K562 (cell line): ENCODE measurements around the gene SPACA9. TPM values are rescaled to one million over a fixed set of nuclear protein-coding genes. Genes with fewer than 3 reads are reported as not detected.

Experiments used
- CBFB ChIP-seq: sonication (generic); formaldehyde crosslinking; IDR thresholded peaks from 2 replicates; pipeline ENCODE4 v1.4.0; 2020; ENCODE audit warnings: mild to moderate bottlenecking, missing genetic modification reagents
- CHCHD3 ChIP-seq: fragments of 250-450 bp; sonication (Bioruptor Pico); IDR thresholded peaks from 2 replicates; pipeline ENCODE4 v2.1.2; 2022; ENCODE audit warnings: mild to moderate bottlenecking
- CREM ChIP-seq: IDR thresholded peaks from 2 replicates; pipeline ENCODE4 v1.6.1; 2014; ENCODE audit warnings: antibody characterized with exemption, low read depth
- FOXP1 ChIP-seq: sonication (generic); formaldehyde crosslinking; IDR thresholded peaks from 2 replicates; pipeline ENCODE4 v1.8.0; 2022; ENCODE audit warnings: mild to moderate bottlenecking, missing genetic modification reagents
- GABPB1 ChIP-seq: sonication (generic); formaldehyde crosslinking; IDR thresholded peaks from 2 replicates; pipeline ENCODE4 v1.8.0; 2022; ENCODE audit warnings: mild to moderate bottlenecking, missing genetic modification reagents
- HDAC6 ChIP-seq: IDR thresholded peaks from 2 replicates; pipeline ENCODE4 v1.6.1; 2012; ENCODE audit warnings: low read depth, mild to moderate bottlenecking, control low read depth, inconsistent platforms, low read length, moderate library complexity
- HMGXB4 ChIP-seq: sonication (generic); formaldehyde crosslinking; IDR thresholded peaks from 2 replicates; pipeline ENCODE4 v1.8.1; 2023; ENCODE audit warnings: mild to moderate bottlenecking, missing genetic modification reagents
- MED1 ChIP-seq: sonication (generic); formaldehyde crosslinking; IDR thresholded peaks from 2 replicates; pipeline ENCODE4 v1.8.1; 2023; ENCODE audit warnings: missing genetic modification reagents, borderline replicate concordance
- PHTF2 ChIP-seq: fragments of 250-450 bp; sonication (Bioruptor Pico); IDR thresholded peaks from 2 replicates; pipeline ENCODE4 v1.5.0; 2021; ENCODE audit warnings: mild to moderate bottlenecking
- POLR3G ChIP-seq: IDR thresholded peaks from 2 replicates; pipeline ENCODE4 v1.6.1; 2011; ENCODE audit not compliant: insufficient read length, insufficient replicate concordance; ENCODE audit errors: extremely low read depth
- SAFB2 ChIP-seq: fragments of 200-400 bp; formaldehyde crosslinking; IDR thresholded peaks from 2 replicates; pipeline ENCODE4 v1.6.1; 2018; ENCODE audit warnings: borderline replicate concordance, low read length, low read depth, moderate library complexity; ENCODE audit not compliant: severe bottlenecking
- SMAD1 ChIP-seq: fragments of 150-350 bp; IDR thresholded peaks from 2 replicates; pipeline ENCODE4 v1.6.1; 2014; ENCODE audit warnings: low read length, low read depth; ENCODE audit not compliant: partially characterized antibody
- TAF1 ChIP-seq: IDR thresholded peaks from 2 replicates; pipeline ENCODE4 v1.6.1; 2011; ENCODE audit warnings: mild to moderate bottlenecking, low read length, moderate library complexity; ENCODE audit not compliant: insufficient read depth, control insufficient read depth, severe bottlenecking; ENCODE audit errors: extremely low read depth
- TAF15 ChIP-seq: fragments of 200-400 bp; formaldehyde crosslinking; IDR thresholded peaks from 2 replicates; pipeline ENCODE4 v1.6.1; 2017; ENCODE audit warnings: mild to moderate bottlenecking, low read depth, low read length, moderate library complexity
- XRCC3 ChIP-seq: fragments of 450-650 bp; IDR thresholded peaks from 2 replicates; pipeline ENCODE4 v1.6.1; 2017; ENCODE audit warnings: mild to moderate bottlenecking, moderate library complexity
- ZNF12 ChIP-seq: sonication (generic); formaldehyde crosslinking; IDR thresholded peaks from 2 replicates; pipeline ENCODE4 v1.4.0; 2020; ENCODE audit warnings: mild to moderate bottlenecking, missing genetic modification reagents
- ZNF589 ChIP-seq: fragments of 200-800 bp; sonication (Bioruptor generic); IDR thresholded peaks from 2 replicates; pipeline ENCODE4 v1.6.1; 2016; ENCODE audit warnings: low read depth, missing genetic modification characterization, missing compliant biosample characterization
- ZNF766 ChIP-seq: fragments of 200-800 bp; sonication (Bioruptor generic); conservative IDR thresholded peaks from 2 replicates; pipeline ENCODE4 v1.6.1; 2016; ENCODE audit warnings: missing genetic modification characterization, missing compliant biosample characterization
- ZNF79 ChIP-seq: fragments of 250-450 bp; sonication (Bioruptor Pico); IDR thresholded peaks from 2 replicates; pipeline ENCODE4 v1.4.0; 2020; ENCODE audit warnings: low read depth, mild to moderate bottlenecking, moderate library complexity
- polyA plus RNA-seq, 8 experiments: library from polyadenylated mRNA; depleted of rRNA in 4 of 8; stranded (reverse) in 5 of 8; unstranded in 3 of 8; fragments of >200 nt; fragmentation: Nextera tagmentation in 2 of 8; fragmentation: Illumina TruSeq in 1 of 8; extraction: Ambion mirVana in 2 of 8; extraction: Trizol in 1 of 8; gene quantifications; 2 replicates each; pipeline versions ENCODE4 v1.2.1 to v1.2.3, GENCODE V29; 2011 to 2014; ENCODE audit warnings: inconsistent platforms in 1 of 8, missing spikeins in 1 of 8
- total RNA-seq, 7 experiments: library from RNA; depleted of rRNA in 6 of 7; stranded (reverse); fragments of >200 nt in 6 of 7; fragmentation: Illumina TruSeq in 2 of 7; extraction: Trizol in 2 of 7; gene quantifications; 2 replicates each; pipeline versions ENCODE4 v1.2.1 to v1.2.3, GENCODE V29; 2011 to 2021; ENCODE audit warnings: low replicate concordance in 1 of 7
- TF ChIP-seq, protein P1 (sequence below), 2 experiments: fragments of 150-350 bp in 1 of 2; IDR thresholded peaks; 2 replicates each; pipeline ENCODE4 v1.6.1; 2012 to 2016; ENCODE audit warnings: low read depth in 2 of 2, low read length in 2 of 2, mild to moderate bottlenecking in 1 of 2, moderate library complexity in 1 of 2
- TF ChIP-seq, protein P2 (sequence below): sonication (generic); formaldehyde crosslinking; IDR thresholded peaks from 2 replicates; pipeline ENCODE4 v1.8.0; 2023; ENCODE audit warnings: mild to moderate bottlenecking, missing genetic modification reagents

Gene SPACA9
- total and polyA plus RNA-seq, 9 of the 15 experiments (the other 6 are each of a cell fraction or from before 2014, with no cell fraction given), result 0.06 to 0.51 (median 0.36) TPM

DNA sequence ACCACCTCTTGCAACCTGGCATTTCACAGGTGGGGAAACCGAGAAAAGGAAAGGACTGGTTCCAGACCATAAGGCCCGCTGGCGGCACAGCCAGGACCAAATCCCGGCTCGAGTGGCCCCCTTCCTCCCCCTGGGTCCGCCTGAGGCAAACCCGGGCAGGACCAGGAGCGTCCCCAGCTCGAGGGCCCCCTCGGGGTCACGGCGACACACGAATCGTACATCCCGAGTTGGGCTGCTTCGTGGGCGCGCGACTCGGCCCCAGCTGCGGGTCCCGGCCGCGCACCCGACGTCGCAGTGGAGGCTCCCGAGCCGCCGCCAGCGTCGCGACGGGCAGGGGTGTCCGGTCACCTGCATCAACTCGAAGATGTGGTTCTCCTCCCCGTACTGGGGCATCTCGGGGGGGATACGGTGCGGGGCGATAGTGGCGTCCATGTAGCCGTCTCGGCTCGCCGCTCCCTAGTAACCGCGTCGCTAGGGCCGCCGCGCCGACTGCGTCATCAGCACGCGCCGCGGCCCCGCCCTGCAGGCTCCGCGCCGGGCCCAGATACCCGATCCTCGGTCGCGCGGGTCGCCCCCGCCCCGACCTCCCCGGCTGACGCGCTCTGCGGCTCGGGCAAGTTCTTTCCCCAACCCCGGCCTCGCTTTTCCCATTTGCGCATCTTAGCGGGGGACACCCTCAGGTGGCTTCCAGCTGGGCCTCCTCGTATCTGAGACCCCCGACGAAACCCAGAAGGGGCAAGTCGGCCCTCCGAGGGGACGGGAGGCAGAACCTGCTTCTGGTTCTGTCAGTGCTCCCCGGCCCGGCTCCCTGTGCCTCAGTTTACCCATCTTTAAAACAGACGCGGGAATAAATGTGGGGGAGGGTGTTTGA lies 639 bp upstream of the SPACA9 start, which contains the start of gene AK8 (continued):
- TF ChIP-seq CBFB (no peak), GABPB1 (CRISPR knock-in tag) (peak; percentile 61), CHCHD3 (CRISPR knock-in tag) (no peak), HMGXB4 (CRISPR knock-in tag) (no peak), POLR3G (no peak), TAF1 (no peak), HDAC6 (no peak), ZNF79 (CRISPR knock-in tag) (no peak), ZNF589 (CRISPR knock-in tag) (no peak), SMAD1 (no peak), SAFB2 (no peak), XRCC3 (no peak), ZNF12 (no peak), TAF15 (no peak), PHTF2 (no peak), ZNF766 (CRISPR knock-in tag) (no peak), MED1 (CRISPR knock-in tag) (no peak), FOXP1 (no peak), CREM (peak; percentile 100)
- TF ChIP-seq, protein P1, sequence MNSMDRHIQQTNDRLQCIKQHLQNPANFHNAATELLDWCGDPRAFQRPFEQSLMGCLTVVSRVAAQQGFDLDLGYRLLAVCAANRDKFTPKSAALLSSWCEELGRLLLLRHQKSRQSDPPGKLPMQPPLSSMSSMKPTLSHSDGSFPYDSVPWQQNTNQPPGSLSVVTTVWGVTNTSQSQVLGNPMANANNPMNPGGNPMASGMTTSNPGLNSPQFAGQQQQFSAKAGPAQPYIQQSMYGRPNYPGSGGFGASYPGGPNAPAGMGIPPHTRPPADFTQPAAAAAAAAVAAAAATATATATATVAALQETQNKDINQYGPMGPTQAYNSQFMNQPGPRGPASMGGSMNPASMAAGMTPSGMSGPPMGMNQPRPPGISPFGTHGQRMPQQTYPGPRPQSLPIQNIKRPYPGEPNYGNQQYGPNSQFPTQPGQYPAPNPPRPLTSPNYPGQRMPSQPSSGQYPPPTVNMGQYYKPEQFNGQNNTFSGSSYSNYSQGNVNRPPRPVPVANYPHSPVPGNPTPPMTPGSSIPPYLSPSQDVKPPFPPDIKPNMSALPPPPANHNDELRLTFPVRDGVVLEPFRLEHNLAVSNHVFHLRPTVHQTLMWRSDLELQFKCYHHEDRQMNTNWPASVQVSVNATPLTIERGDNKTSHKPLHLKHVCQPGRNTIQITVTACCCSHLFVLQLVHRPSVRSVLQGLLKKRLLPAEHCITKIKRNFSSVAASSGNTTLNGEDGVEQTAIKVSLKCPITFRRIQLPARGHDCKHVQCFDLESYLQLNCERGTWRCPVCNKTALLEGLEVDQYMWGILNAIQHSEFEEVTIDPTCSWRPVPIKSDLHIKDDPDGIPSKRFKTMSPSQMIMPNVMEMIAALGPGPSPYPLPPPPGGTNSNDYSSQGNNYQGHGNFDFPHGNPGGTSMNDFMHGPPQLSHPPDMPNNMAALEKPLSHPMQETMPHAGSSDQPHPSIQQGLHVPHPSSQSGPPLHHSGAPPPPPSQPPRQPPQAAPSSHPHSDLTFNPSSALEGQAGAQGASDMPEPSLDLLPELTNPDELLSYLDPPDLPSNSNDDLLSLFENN (IDR thresholded peaks at IDR 0.05; ENCODE audit: low read depth in 2 of 2, low read length in 2 of 2), result 0 out of 4 replicates have a peak, but pooled peaks of 1 of the 2 experiments have one; percentile 38
- TF ChIP-seq, protein P2, sequence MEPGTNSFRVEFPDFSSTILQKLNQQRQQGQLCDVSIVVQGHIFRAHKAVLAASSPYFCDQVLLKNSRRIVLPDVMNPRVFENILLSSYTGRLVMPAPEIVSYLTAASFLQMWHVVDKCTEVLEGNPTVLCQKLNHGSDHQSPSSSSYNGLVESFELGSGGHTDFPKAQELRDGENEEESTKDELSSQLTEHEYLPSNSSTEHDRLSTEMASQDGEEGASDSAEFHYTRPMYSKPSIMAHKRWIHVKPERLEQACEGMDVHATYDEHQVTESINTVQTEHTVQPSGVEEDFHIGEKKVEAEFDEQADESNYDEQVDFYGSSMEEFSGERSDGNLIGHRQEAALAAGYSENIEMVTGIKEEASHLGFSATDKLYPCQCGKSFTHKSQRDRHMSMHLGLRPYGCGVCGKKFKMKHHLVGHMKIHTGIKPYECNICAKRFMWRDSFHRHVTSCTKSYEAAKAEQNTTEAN, result peak; percentile 53; the same call in 1 of the 2 replicates
